Panc1 (cell line): ENCODE results near the gene KCNH1. TPM values are rescaled to one million over a fixed set of nuclear protein-coding genes. Genes with fewer than 3 reads are reported as not detected.

Experiments used
- ATAC-seq: fragments of 200-7000 bp; cut with Tn5 transposase; 2 replicates; pipeline ENCODE4 v1.9.1; 2020; ENCODE audit warnings: mild to moderate bottlenecking, moderate library complexity
- BruUV-seq: library from RNA; stranded (reverse); fragments of 400-500 nt; replicated peaks from 2 replicates; lab custom pipeline; 2021; lab: Mats Ljungman, UMichigan
- CTCF ChIA-PET: fragments of 300-600 bp; sonication (Branson Sonifier 250); formaldehyde crosslinking; loops from one replicate; lab custom pipeline; 2022; ENCODE audit warnings: antibody characterized with exemption; lab: Charles Lee
- POLR2A ChIA-PET: fragments of 300-600 bp; sonication (Branson Sonifier 250); formaldehyde crosslinking; loops from one replicate; lab custom pipeline; 2022; ENCODE audit warnings: antibody characterized with exemption; lab: Charles Lee
- DNase-seq: peaks from one replicate; pipeline ENCODE4 v3.0.0-alpha.2; 2010; ENCODE audit warnings: low read depth, low spot score
- H3K27ac ChIP-seq: 2 replicates; pipeline ENCODE4 v1.5.1; 2011; ENCODE audit warnings: mild to moderate bottlenecking, low read length, inconsistent platforms
- H3K27me3 ChIP-seq: fragments of 200-500 bp; sonication (Bioruptor generic); 2 replicates; pipeline ENCODE4 v1.6.0; 2014; ENCODE audit warnings: low read length, inconsistent platforms; ENCODE audit not compliant: control insufficient read depth, insufficient read depth
- H3K36me3 ChIP-seq: fragments of 200-500 bp; sonication (Bioruptor generic); 2 replicates; pipeline ENCODE4 v1.5.1; 2014; ENCODE audit warnings: inconsistent platforms, mild to moderate bottlenecking, low read length, moderate library complexity; ENCODE audit not compliant: control insufficient read depth, insufficient read depth
- H3K4me1 ChIP-seq: 2 replicates; pipeline ENCODE4 v1.5.1; 2011; ENCODE audit warnings: inconsistent platforms, mild to moderate bottlenecking, low read length, moderate library complexity; ENCODE audit not compliant: control insufficient read depth, insufficient read depth
- H3K4me3 ChIP-seq, 2 experiments: 2 replicates each; pipeline ENCODE4 v1.5.1; 2011 to 2012; ENCODE audit warnings: low read depth in 2 of 2, low read length in 2 of 2, mild to moderate bottlenecking in 2 of 2, inconsistent platforms in 1 of 2, moderate library complexity in 1 of 2
- H3K9me3 ChIP-seq: fragments of 200-500 bp; sonication (Bioruptor generic); 2 replicates; pipeline ENCODE4 v1.5.1; 2014; ENCODE audit warnings: low read depth, mild to moderate bottlenecking, inconsistent platforms, low read length, moderate library complexity; ENCODE audit not compliant: control insufficient read depth, insufficient read depth
- CTCF ChIP-seq: fragments of 450-650 bp; IDR thresholded peaks from 2 replicates; pipeline ENCODE4 v1.5.1; 2017; ENCODE audit warnings: mild to moderate bottlenecking
- POLR2AphosphoS5 ChIP-seq: IDR thresholded peaks from 2 replicates; pipeline ENCODE4 v1.6.1; 2012; ENCODE audit warnings: mild to moderate bottlenecking, low read depth, low read length, moderate library complexity
- SIN3A ChIP-seq: IDR thresholded peaks from 2 replicates; pipeline ENCODE4 v1.6.1; 2012; ENCODE audit warnings: low read depth, mild to moderate bottlenecking, low read length, moderate library complexity, borderline replicate concordance; ENCODE audit not compliant: insufficient read depth
- TCF7L2 ChIP-seq: IDR thresholded peaks from 2 replicates; pipeline ENCODE4 v1.6.1; 2011; ENCODE audit warnings: mild to moderate bottlenecking, low read depth, low read length, inconsistent platforms
- in situ Hi-C: cut with HindIII; loops from 2 replicates; pipeline ENCODE4 v1.10.0; 2016; ENCODE audit warnings: low sequenced_read_pairs, low pct_unique_long_range_greater_than_20kb
- intact Hi-C: fragments of 100-400 bp; cut with micrococcal nuclease; formaldehyde crosslinking; loops from one replicate; pipeline ENCODE4 v1.10.0; 2022; ENCODE audit not compliant: unreplicated experiment
- total RNA-seq: library from RNA; stranded (reverse); gene quantifications from one replicate; pipeline ENCODE4 v1.2.1, GENCODE V29; 2021; ENCODE audit not compliant: unreplicated experiment
- TF ChIP-seq, protein P1 (sequence below), 2 experiments: IDR thresholded peaks; 2 replicates each; pipeline ENCODE4 v1.6.1; 2011 to 2012; ENCODE audit warnings: low read depth in 2 of 2, control low read depth in 1 of 2, low read length in 1 of 2, mild to moderate bottlenecking in 1 of 2, moderate library complexity in 1 of 2; ENCODE audit not compliant: insufficient read depth in 1 of 2

The KCNH1 gene
- total RNA-seq, 1 experiment from 2014 or later, result not detected

DNA sequence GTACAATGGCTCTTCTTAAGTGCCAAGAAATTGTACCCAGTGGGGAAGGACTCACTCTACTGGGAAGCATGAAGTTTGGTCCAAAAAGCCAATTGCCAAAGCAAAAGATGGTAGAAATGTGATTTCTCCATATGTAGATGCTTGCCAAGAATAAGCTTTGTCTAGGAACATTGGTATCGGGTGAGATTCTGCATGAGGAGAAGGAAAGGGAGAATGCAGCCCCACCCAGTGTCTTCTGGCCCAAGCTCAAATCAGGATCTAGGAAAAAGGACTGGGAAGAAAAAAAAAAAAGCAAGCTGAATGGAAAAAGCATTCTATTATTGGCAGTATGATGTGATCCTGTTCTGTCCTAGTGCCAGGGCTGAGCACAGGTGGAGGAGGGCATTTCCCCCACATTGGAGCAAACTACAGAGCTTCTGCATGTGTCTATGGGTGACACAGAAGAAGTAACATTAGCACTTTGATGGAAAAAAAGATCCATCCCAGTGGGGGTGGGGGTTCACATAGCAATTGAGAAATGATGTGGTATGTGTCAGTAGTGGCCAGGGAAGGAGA is 226.6 kb downstream of the KCNH1 start:
- no TSS peak for BruUV-seq
- Histone ChIP-seq H3K9me3 (no peaks in the 10 kb centered on the region), H3K4me3 (no peak overlapping the region), H3K4me1 (no peaks in the 10 kb centered on the region), H3K27me3 (no peaks in the 10 kb centered on the region), H3K36me3 (no peaks in the 10 kb centered on the region), H3K27ac (no peak overlapping the region)
- ATAC-seq (no peak), DNase-seq (no peak)
- in situ Hi-C loops, result no loop called here
- ChIA-PET CTCF (no interaction called here), POLR2A (interaction anchor here (0.6 kb wide), 1 partner anchor 12 kb away, joined by 3 read pairs; no protein-coding TSS in a partner anchor)
- TF ChIP-seq CTCF (no peak), POLR2AphosphoS5 (no peak), TCF7L2 (no peak), SIN3A (no peak)
- TF ChIP-seq, protein P1, sequence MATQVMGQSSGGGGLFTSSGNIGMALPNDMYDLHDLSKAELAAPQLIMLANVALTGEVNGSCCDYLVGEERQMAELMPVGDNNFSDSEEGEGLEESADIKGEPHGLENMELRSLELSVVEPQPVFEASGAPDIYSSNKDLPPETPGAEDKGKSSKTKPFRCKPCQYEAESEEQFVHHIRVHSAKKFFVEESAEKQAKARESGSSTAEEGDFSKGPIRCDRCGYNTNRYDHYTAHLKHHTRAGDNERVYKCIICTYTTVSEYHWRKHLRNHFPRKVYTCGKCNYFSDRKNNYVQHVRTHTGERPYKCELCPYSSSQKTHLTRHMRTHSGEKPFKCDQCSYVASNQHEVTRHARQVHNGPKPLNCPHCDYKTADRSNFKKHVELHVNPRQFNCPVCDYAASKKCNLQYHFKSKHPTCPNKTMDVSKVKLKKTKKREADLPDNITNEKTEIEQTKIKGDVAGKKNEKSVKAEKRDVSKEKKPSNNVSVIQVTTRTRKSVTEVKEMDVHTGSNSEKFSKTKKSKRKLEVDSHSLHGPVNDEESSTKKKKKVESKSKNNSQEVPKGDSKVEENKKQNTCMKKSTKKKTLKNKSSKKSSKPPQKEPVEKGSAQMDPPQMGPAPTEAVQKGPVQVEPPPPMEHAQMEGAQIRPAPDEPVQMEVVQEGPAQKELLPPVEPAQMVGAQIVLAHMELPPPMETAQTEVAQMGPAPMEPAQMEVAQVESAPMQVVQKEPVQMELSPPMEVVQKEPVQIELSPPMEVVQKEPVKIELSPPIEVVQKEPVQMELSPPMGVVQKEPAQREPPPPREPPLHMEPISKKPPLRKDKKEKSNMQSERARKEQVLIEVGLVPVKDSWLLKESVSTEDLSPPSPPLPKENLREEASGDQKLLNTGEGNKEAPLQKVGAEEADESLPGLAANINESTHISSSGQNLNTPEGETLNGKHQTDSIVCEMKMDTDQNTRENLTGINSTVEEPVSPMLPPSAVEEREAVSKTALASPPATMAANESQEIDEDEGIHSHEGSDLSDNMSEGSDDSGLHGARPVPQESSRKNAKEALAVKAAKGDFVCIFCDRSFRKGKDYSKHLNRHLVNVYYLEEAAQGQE (IDR thresholded peaks at IDR 0.05; ENCODE audit: insufficient read depth in 1 of 2, low read depth in 2 of 2, low read length in 1 of 2), result no peak
- intact Hi-C loops, result no loop called here

DNA sequence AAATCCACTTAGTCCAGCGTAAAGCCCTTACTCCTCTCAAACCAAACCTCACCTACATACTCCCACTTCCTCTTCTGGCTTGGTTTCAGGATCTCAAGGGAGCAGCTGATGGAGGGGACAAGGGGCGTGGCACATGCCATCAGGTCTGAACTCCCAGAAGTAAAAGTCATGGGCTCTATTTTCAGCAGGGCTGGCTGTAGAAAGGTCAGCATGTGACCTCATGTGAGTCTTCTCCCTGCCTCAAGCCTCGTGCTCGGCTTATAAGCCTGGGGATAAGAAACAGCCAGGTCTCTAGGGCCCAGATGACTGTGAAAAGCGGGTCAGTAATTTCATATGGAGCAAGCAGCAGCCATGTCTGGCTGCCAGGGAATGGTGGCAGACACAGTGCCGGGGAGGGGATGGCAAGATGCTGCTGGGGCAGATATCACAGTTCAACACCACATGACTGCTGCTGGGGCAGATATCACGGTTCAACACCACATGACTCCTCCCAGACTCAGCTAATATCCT is 227.9 kb downstream of the KCNH1 start:
- no peak for DNase-seq
- TF ChIP-seq CTCF (no peak), TCF7L2 (no peak), POLR2AphosphoS5 (no peak), SIN3A (no peak)
- TF ChIP-seq, protein P1 (IDR thresholded peaks at IDR 0.05; ENCODE audit: insufficient read depth in 1 of 2, low read depth in 2 of 2, low read length in 1 of 2), result no peak
- no peak for ATAC-seq
- CTCF ChIA-PET, result no interaction called here
- in situ Hi-C loops, result no loop called here
- Histone ChIP-seq H3K9me3 (no peaks in the 10 kb centered on the region), H3K36me3 (no peaks in the 10 kb centered on the region), H3K27me3 (no peaks in the 10 kb centered on the region), H3K4me3 (no peak overlapping the region), H3K27ac (no peak overlapping the region), H3K4me1 (no peaks in the 10 kb centered on the region)
- POLR2A ChIA-PET, result no interaction called here
- intact Hi-C loops, result no loop called here
- BruUV-seq, result no TSS peak
